Measurements from ENCODE around the gene VMAC.

DNA sequence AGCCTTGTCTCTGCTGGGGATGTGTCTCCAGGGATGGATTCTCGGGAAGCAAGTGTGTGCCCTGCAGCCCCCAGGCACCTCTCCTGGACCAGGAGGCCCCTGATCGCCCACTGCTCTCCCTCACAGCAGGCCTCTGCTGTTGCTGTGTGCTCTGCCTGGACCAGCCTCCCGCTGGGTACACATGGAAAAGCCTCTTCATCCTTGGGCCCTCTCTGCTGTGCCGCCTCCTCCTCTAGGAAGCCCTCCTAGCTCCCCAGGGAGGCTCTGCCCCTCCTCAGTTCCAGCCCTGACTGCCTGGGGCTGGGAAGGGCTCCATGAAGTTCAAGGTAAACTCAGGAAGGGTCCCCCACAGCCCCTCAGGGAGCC is 13.1 kb upstream of the VMAC start:
- TF ChIP-seq, protein P1, sequence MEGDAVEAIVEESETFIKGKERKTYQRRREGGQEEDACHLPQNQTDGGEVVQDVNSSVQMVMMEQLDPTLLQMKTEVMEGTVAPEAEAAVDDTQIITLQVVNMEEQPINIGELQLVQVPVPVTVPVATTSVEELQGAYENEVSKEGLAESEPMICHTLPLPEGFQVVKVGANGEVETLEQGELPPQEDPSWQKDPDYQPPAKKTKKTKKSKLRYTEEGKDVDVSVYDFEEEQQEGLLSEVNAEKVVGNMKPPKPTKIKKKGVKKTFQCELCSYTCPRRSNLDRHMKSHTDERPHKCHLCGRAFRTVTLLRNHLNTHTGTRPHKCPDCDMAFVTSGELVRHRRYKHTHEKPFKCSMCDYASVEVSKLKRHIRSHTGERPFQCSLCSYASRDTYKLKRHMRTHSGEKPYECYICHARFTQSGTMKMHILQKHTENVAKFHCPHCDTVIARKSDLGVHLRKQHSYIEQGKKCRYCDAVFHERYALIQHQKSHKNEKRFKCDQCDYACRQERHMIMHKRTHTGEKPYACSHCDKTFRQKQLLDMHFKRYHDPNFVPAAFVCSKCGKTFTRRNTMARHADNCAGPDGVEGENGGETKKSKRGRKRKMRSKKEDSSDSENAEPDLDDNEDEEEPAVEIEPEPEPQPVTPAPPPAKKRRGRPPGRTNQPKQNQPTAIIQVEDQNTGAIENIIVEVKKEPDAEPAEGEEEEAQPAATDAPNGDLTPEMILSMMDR (IDR thresholded peaks at IDR 0.05) = no peak
- no peak for TF ChIP-seq EZH2 (IDR thresholded peaks at IDR 0.05)

All from neural progenitor cell (in vitro differentiated cells).